ENCODE results near the gene PHGDH. TPM values are rescaled to one million over a fixed set of nuclear protein-coding genes. Genes with fewer than 3 reads are reported as not detected.

Gene PHGDH
- total and polyA plus RNA-seq, 2 donors (not counting 3 experiments of a cell fraction or from before 2014, with no cell fraction given) = 37.9 to 120 TPM

GRCh38 chr1:119687434-119688079 is 24.2 kb upstream of the PHGDH start:
- POLR2A ChIA-PET = no interaction called here
- BruUV-seq (replicated peaks) = no TSS peak
- H3K79me2 ChIP-seq (ENCODE audit: control insufficient read depth, insufficient read depth, low read length) = no peaks in the 10 kb centered on the region
- no peak overlapping the region for H3K4me3 ChIP-seq (replicated peaks in 1 of 3; ENCODE audit: insufficient read depth in 1 of 3, low read depth in 1 of 3, low read length in 3 of 3)
- dilution Hi-C loops (cut with MboI; ENCODE audit: extremely low pct_ligation_motif_present, low sequenced_read_pairs) (no loop called here), intact Hi-C loops (cut with micrococcal nuclease) (no loop called here)
- H3K36me3 ChIP-seq (ENCODE audit: control insufficient read depth in 2 of 2, extremely low read depth in 1 of 2, insufficient read depth in 2 of 2, low read length in 2 of 2) = no peaks in the 10 kb centered on the region
- FAIRE-seq (no peak), DNase-seq (ENCODE audit: low read depth, low spot score) (no peak)
- H3K9ac ChIP-seq (replicated peaks; ENCODE audit: extremely low read depth, insufficient read depth, low read length) = no peak overlapping the region
- H3K27ac ChIP-seq (ENCODE audit: insufficient read depth, low read depth, low read length) = no peak overlapping the region
- no peaks in the 10 kb centered on the region for H4K20me1 ChIP-seq (replicated peaks; ENCODE audit: control insufficient read depth, extremely low read depth, insufficient read depth, low read length)
- peaks cover 24 to 34% of the 10 kb centered on the region in 2 experiments for H3K27me3 ChIP-seq (ENCODE audit: control insufficient read depth in 2 of 2, insufficient read depth in 2 of 2, low read length in 2 of 2)
- no peaks in the 10 kb centered on the region for H3K9me3 ChIP-seq (replicated peaks; ENCODE audit: control insufficient read depth, insufficient read depth, low read length)
- no peak overlapping the region for H3K4me2 ChIP-seq (ENCODE audit: insufficient read depth, low read length)
- TF ChIP-seq MAX (IDR thresholded peaks at IDR 0.05; ENCODE audit: insufficient read depth, insufficient read length) = no peak
- TF ChIP-seq POLR2AphosphoS5 (IDR thresholded peaks at IDR 0.05; ENCODE audit: insufficient read depth, low read depth, low read length) = no peak
- TF ChIP-seq EZH2 (IDR thresholded peaks at IDR 0.05; ENCODE audit: borderline replicate concordance, low read depth, low read length, severe bottlenecking) = no peak
- no peak for TF ChIP-seq CTCF (IDR thresholded peaks at IDR 0.05; ENCODE audit: extremely low read depth in 1 of 2, insufficient read depth in 1 of 2, low read depth in 1 of 2, low read length in 2 of 2)
- no peak for TF ChIP-seq POLR2A (IDR thresholded peaks at IDR 0.05; ENCODE audit: low read depth, low read length)
- TF ChIP-seq JUN (IDR thresholded peaks at IDR 0.05; ENCODE audit: borderline replicate concordance, insufficient read depth, insufficient read length, low read depth) = no peak
- no peak for TF ChIP-seq GATA2 (IDR thresholded peaks at IDR 0.05; ENCODE audit: insufficient read depth, insufficient read length, low read depth, low read length)
- TF ChIP-seq MYC (IDR thresholded peaks at IDR 0.05; ENCODE audit: low read depth, low read length) = no peak
- TF ChIP-seq FOS (IDR thresholded peaks at IDR 0.05; ENCODE audit: borderline replicate concordance, insufficient read depth, low read length) = no peak
- no peaks in the 10 kb centered on the region for H3K4me1 ChIP-seq (ENCODE audit: control insufficient read depth, extremely low read depth, insufficient read depth, low read length)
- no peaks in the 10 kb centered on the region for H3K9me1 ChIP-seq (replicated peaks; ENCODE audit: control insufficient read depth, extremely low read depth, insufficient read depth, low read length)
- CTCF ChIA-PET = interaction anchor here (0.7 to 1.7 kb wide), 5 partner anchors 8 to 76 kb away, joined by 3 to 6 read pairs (median 3); no protein-coding TSS in a partner anchor
- H2AFZ ChIP-seq (ENCODE audit: low read depth, low read length) = no peak overlapping the region
